A172 (cell line): ENCODE measurements around the gene TTLL8. TPM values are rescaled to one million over a fixed set of nuclear protein-coding genes. Genes with fewer than 3 reads are reported as not detected.
"Not testable (repeated sequence)": the region's sequence is repeated elsewhere in the genome, so short reads cannot be mapped to it uniquely, and the experiment has no call there.

Source experiments
- DNase-seq: peaks from one replicate; pipeline ENCODE4 v3.0.0-alpha.2; 2015; ENCODE audit warnings: low spot score
- total RNA-seq: library from RNA; depleted of rRNA; stranded (reverse); fragments of >200 nt; shearing (Covaris generic); gene quantifications from 2 replicates; pipeline ENCODE4 v1.2.3, GENCODE V29; 2014; rRNA removed

The TTLL8 gene
- not detected in 2 replicates for total RNA-seq

GRCh38 chr22:50058061-50058905 is at the start of gene TTLL8:
TSS of gene TTLL8 (minus strand) at chr22:50058298.
- no peak for DNase-seq

DNA sequence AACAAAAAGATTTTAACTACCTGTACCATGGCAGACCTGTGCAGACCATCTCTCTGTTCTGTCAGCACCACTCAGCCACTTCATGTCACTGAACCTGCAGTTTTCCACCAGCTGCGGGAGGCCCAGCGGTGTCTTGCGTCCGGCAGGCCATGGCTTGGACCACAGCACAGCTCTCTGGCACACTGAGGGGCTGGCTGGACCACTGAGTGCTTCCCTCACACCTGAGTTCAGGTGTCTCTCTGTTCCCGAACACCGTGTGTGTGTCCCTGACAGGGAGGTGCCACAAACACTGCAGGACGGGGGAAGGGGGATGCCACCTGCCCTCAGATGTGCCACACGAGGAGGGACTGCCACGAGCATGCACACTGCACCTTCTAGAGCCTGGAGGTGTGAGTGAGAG is 49.4 kb upstream of the TTLL8 start:
- DNase-seq = no peak

DNA sequence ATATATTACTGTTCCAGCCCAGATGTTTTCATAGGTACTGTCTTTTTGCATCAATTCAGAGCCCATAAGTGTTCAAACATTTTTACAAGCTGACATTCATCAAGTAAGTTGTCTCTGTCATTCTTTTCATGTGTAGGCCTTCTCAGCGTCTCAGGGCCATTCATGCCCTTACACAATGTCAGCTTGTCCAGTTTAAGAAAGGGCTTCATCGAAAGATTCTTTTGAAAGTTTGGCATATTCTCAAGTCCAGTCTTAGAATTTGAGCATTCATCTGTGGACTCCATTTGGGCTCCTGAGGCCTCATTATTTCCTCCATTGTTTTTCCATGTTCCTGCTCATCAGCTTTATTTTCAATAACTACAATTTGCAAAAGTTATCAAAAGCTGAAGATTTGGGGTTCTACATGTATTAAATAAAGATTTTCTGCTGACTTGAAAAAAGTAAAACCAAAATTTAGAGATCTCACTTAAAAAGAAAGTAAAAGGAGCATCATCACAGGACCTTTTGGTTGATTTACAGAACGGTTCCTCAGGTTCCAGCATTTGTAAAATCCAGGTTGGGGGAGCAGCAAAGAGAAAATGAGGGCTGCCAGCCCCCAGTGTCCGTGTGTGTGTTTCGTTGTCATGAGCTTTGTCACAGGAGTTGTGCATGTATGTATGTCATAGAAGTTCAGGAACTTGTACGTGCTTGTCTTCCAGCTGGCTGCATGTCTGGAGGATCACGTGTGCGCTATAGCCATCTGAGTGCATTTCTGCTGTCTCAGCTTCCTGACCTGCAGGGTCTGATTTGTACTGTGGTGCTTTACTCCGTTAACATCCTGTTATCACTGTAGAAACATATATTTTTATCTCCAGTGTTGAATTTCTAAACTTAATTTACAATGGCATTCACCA is 47.4 kb upstream of the TTLL8 start:
- DNase-seq = no peak

- DNase-seq = no peak
These were observed 46.0 kb upstream of the TTLL8 start for GRCh38 chr22:50104141-50104544.

DNA sequence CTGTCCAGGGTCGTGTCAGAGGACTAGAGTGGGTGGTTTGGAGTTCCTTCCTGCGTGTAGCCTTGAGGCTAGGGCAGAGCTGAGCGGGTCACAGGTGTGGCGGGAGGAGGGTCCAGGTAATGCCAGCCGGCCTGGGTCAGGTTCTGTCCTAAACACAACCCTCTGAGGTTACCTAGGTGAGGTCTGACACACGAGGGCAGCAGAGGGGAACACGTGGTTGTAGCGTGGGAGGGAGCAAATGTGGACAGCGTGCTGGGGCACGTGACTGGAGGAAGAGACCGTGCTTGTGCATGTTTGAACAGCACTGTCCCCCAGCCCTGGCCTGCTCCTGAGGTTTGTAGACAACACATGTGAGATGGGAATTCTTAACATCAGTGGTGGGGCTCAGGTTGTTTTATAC is 44.8 kb upstream of the TTLL8 start:
- no peak for DNase-seq

DNA sequence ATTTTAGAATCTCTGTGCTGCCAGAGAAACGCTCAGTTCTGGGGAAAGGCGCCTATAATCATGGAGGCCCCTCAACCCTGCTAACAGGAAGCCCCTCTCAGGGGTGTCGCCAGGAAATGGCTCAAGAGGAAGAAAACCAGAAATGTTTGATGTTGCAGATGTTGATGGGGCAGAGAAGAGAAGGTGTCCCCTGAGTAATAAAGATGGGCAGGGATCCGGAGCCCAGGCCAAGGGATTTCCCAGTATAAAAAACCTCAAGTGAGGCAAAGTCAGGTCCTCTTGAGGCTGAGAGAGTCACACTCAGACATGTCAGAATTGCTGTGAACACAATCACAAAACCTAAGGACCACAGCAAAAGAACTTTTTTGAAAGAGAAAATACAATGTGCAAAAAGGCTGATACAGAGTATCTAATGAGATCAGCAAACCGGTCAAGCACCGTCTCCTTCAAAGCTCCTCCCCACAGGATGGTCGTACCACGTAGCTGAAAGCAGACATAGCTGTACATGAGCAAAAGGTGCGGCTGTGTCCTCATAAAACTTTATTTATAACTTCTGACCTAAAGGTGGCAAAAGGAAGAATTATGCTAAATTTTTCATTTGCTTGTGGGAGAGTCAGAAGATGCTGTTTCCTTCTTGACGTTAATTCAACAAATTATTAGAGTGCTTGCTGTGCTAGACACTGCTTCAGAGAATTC is 43.9 kb upstream of the TTLL8 start:
- no peak for DNase-seq

GRCh38 chr22:50098052-50098451 is 40.0 kb upstream of the TTLL8 start:
- DNase-seq = no peak

DNA sequence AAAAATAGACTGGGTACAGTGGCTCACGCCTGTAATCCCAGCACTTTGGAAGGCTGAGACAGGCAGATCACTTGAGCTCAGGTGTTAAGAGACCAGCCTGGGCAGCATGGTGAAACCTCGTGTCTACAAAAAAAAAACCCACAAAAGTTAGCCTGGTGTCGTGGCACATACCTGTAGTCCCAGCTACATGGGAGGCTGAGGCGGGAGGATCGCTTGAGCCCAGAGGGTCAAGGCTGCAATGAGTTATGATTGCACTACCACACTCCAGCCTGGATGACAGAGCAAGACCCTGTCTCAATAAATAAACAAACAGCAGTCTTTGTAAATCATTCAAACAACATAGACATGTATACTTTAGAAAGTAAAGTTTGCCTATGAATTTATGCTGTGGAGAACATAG is 34.2 kb upstream of the TTLL8 start:
- DNase-seq = no peak

- DNase-seq = no peak
These were observed 33.1 kb upstream of the TTLL8 start for GRCh38 chr22:50091092-50091768.

GRCh38 chr22:50090412-50090714 is 32.3 kb upstream of the TTLL8 start:
- no peak for DNase-seq

GRCh38 chr22:50089682-50090411 is 31.7 kb upstream of the TTLL8 start, which contains the start of gene MOV10L1:
TSS of gene MOV10L1 (plus strand) at chr22:50090006. CDS start at chr22:50090089, 83 bp downstream.
- DNase-seq = no peak

- no peak for DNase-seq
These were observed 31.1 kb upstream of the TTLL8 start for GRCh38 chr22:50089231-50089630.

- no peak for DNase-seq
These were observed 30.0 kb upstream of the TTLL8 start for GRCh38 chr22:50088096-50088495.

GRCh38 chr22:50087646-50088045 is 29.5 kb upstream of the TTLL8 start:
- no peak for DNase-seq

DNA sequence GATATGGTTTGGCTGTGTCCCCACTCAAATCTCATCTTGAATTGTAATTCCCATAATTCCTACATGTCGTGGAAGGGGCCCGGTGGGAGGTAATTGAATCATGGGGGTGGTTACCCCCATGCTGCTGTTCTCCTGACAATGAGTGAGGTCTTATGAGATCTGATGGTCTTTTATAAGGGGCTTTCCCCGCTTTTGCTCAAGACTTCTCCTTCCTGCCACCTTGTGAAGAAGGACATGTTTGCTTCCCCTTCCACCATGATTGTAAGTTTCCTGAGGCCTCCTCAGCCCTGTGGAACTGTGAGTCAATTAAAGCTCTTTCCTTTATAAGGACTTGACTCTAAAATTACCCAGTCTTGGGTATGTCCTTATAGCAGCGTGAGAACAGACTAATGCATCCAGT is 28.9 kb upstream of the TTLL8 start:
- not testable (repeated sequence) for DNase-seq

- DNase-seq = no peak
These were observed 28.4 kb upstream of the TTLL8 start for GRCh38 chr22:50086526-50086925.

- DNase-seq = no peak
These were observed 27.3 kb upstream of the TTLL8 start, which contains the start of gene MLC1 for GRCh38 chr22:50085211-50085972. TSS of gene MLC1 (minus strand) at chr22:50085426. CDS start at chr22:50084902, 524 bp downstream.

- no peak for DNase-seq
These were observed 26.5 kb upstream of the TTLL8 start for GRCh38 chr22:50084614-50085021.

GRCh38 chr22:50084080-50084477 is 26.0 kb upstream of the TTLL8 start:
- no peak for DNase-seq

GRCh38 chr22:50083462-50084079 is 25.5 kb upstream of the TTLL8 start:
- no peak for DNase-seq
